ENCODE measurements around the gene ZDHHC11.
"Not testable (repeated sequence)": the region's sequence is repeated elsewhere in the genome, so short reads cannot be mapped to it uniquely, and the experiment has no call there.

GRCh38 chr5:843926-844325 lies 6.9 kb downstream of the ZDHHC11 start:
- not testable (repeated sequence) for TF ChIP-seq CTCF (conservative IDR thresholded peaks at IDR 0.05; ENCODE audit: low read depth, low read length); MXI1 (IDR thresholded peaks at IDR 0.05; ENCODE audit: borderline replicate concordance, low read depth, low read length); MAZ (IDR thresholded peaks at IDR 0.05; ENCODE audit: borderline replicate concordance, low read depth, low read length); RFX5 (IDR thresholded peaks at IDR 0.05; ENCODE audit: low read depth, low read length)
